HL-60 (cell line): ENCODE data around the gene ERBB4.

Source experiments
- DNase-seq, 2 experiments: peaks; one replicate each; pipeline ENCODE4 v3.0.0-alpha.2; 2010 to 2020; ENCODE audit warnings: low read depth in 1 of 2, low spot score in 1 of 2
- H3K27ac ChIP-seq: fragments of 250-450 bp; sonication (Bioruptor Pico); replicated peaks from 2 replicates; pipeline ENCODE4 v1.5.1; 2020; ENCODE audit warnings: mild to moderate bottlenecking, moderate library complexity
- H3K27me3 ChIP-seq: fragments of 250-450 bp; sonication (Bioruptor Pico); 2 replicates; pipeline ENCODE4 v1.5.1; 2021; ENCODE audit warnings: mild to moderate bottlenecking, moderate library complexity; ENCODE audit not compliant: insufficient read depth, poor library complexity, severe bottlenecking
- H3K4me3 ChIP-seq: replicated peaks from 2 replicates; pipeline ENCODE4 v1.5.1; 2011; ENCODE audit warnings: mild to moderate bottlenecking, control low read depth, low read length; ENCODE audit not compliant: insufficient read depth
- CTCF ChIP-seq: IDR thresholded peaks from one replicate; pipeline ENCODE4 v1.5.1; 2011; ENCODE audit warnings: low read length, control low read depth, inconsistent platforms; ENCODE audit not compliant: insufficient read depth
- GABPA ChIP-seq: IDR thresholded peaks from 2 replicates; pipeline ENCODE4 v1.6.1; 2012; ENCODE audit warnings: low read depth
- POLR2AphosphoS5 ChIP-seq: IDR thresholded peaks from 2 replicates; pipeline ENCODE4 v1.6.1; 2012; ENCODE audit warnings: low read depth
- REST ChIP-seq: IDR thresholded peaks from 2 replicates; pipeline ENCODE4 v1.6.1; 2012; ENCODE audit warnings: low read depth; ENCODE audit not compliant: insufficient replicate concordance
- SPI1 ChIP-seq: IDR thresholded peaks from 2 replicates; pipeline ENCODE4 v1.6.1; 2012; ENCODE audit warnings: low read depth, mild to moderate bottlenecking, borderline replicate concordance

ERBB4 gene

DNA sequence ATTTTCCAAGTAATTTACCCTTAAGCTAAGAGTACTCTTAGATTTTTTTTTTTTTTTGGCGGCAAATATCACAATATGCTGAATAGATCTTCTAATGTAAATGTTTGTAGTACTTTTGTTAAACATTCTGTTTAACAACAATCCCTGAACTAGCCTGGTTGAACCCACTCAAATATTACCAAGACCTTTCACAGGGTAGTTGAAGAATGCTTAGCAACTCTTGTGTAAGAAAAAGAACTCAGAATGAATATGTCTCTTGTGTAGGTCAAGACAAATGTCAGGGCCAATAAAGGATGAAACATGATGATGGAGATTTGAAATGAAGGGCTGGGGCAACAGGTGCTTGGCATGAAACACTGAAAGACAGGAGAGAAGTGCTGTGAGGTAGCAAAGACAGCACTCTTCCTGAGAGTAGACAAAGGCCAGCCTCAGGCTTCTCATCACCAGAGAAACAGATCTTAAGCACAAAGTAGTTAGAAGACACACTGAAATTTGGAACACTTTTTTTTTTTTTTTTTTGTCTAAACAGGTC lies 597.3 kb downstream of the ERBB4 start:
- Histone ChIP-seq H3K4me3 (no peak overlapping the region), H3K27ac (no peak overlapping the region), H3K27me3 (no peaks in the 10 kb centered on the region)
- TF ChIP-seq CTCF: no peak
- no peak for TF ChIP-seq SPI1
- TF ChIP-seq POLR2AphosphoS5: no peak
- TF ChIP-seq REST: no peak
- TF ChIP-seq GABPA: no peak
- no peak for DNase-seq

GRCh38 chr2:211939177-211939576 lies 599.4 kb downstream of the ERBB4 start:
- DNase-seq: no peak
- no peaks in the 10 kb centered on the region for H3K27me3 ChIP-seq
- no peak overlapping the region for H3K27ac ChIP-seq
- TF ChIP-seq SPI1 (no peak), POLR2AphosphoS5 (no peak), REST (no peak), CTCF (no peak), GABPA (no peak)
- H3K4me3 ChIP-seq: no peak overlapping the region

- Histone ChIP-seq H3K27ac (no peak overlapping the region), H3K4me3 (no peak overlapping the region), H3K27me3 (no peaks in the 10 kb centered on the region)
- TF ChIP-seq REST: no peak
- no peak for TF ChIP-seq GABPA
- TF ChIP-seq POLR2AphosphoS5: no peak
- TF ChIP-seq SPI1: no peak
- TF ChIP-seq CTCF: no peak
- DNase-seq: no peak
Observed at GRCh38 chr2:211934811-211935210, 603.8 kb downstream of the ERBB4 start.
